NCI-H524 (cell line): Measurements from ENCODE around the gene PLPP4.
A peak's percentile ranks its signal among the peaks of the same experiment; 100 is the strongest.

Experiments used
- DNase-seq, 2 experiments: peaks; one replicate each; lab custom pipeline; 2025; lab: John Stamatoyannopoulos, UW

PLPP4 gene

GRCh38 chr10:120456626-120457430 lies at the start of gene PLPP4:
TSS of gene PLPP4 (plus strand) at chr10:120457227. CDS start at chr10:120457306, 79 bp downstream.
- DNase-seq = peak in 1 of 2 experiments; percentile 30

- DNase-seq = no peak
Measured at GRCh38 chr10:120409816-120410215, 47.2 kb upstream of the PLPP4 start.

GRCh38 chr10:120414946-120415345 lies 42.1 kb upstream of the PLPP4 start:
- DNase-seq = no peak

- DNase-seq = no peak
Measured at GRCh38 chr10:120415709-120416330, 41.2 kb upstream of the PLPP4 start.

GRCh38 chr10:120420421-120420820 lies 36.6 kb upstream of the PLPP4 start:
- no peak for DNase-seq

GRCh38 chr10:120421250-120421649 lies 35.8 kb upstream of the PLPP4 start:
- DNase-seq = no peak

GRCh38 chr10:120422457-120422856 lies 34.6 kb upstream of the PLPP4 start:
- no peak for DNase-seq

- DNase-seq = peak in 1 of 2 experiments; percentile 46
Measured at GRCh38 chr10:120423431-120424197, 33.4 kb upstream of the PLPP4 start.

- DNase-seq = no peak
Measured at GRCh38 chr10:120424198-120424464, 32.9 kb upstream of the PLPP4 start.

- DNase-seq = no peak
Measured at GRCh38 chr10:120426306-120426705, 30.7 kb upstream of the PLPP4 start.

GRCh38 chr10:120428754-120429153 lies 28.3 kb upstream of the PLPP4 start:
- DNase-seq = no peak

- DNase-seq = no peak
Measured at GRCh38 chr10:120429395-120429794, 27.6 kb upstream of the PLPP4 start.

- DNase-seq = peak; percentile 34 to 82
Measured at GRCh38 chr10:120431251-120431651, 25.8 kb upstream of the PLPP4 start.

GRCh38 chr10:120432209-120432608 lies 24.8 kb upstream of the PLPP4 start:
- peak in 1 of 2 experiments; percentile 26 for DNase-seq

GRCh38 chr10:120433141-120433540 lies 23.9 kb upstream of the PLPP4 start:
- DNase-seq = peak; percentile 68 to 84

GRCh38 chr10:120436439-120437112 lies 20.5 kb upstream of the PLPP4 start:
- DNase-seq = peak in 1 of 2 experiments; percentile 11

- no peak for DNase-seq
Measured at GRCh38 chr10:120437541-120437940, 19.5 kb upstream of the PLPP4 start.

- DNase-seq = no peak
Measured at GRCh38 chr10:120451968-120452367, 5.1 kb upstream of the PLPP4 start.

- DNase-seq = no peak
Measured at GRCh38 chr10:120453319-120453718, 3.7 kb upstream of the PLPP4 start.

- DNase-seq = no peak
Measured at GRCh38 chr10:120453886-120454285, 3.1 kb upstream of the PLPP4 start.

- no peak for DNase-seq
Measured at GRCh38 chr10:120455004-120455403, 2.0 kb upstream of the PLPP4 start.

- no peak for DNase-seq
Measured at GRCh38 chr10:120455606-120456005, 1.4 kb upstream of the PLPP4 start.
